ENCODE measurements around the gene GPC5. TPM values are rescaled to one million over a fixed set of nuclear protein-coding genes. Genes with fewer than 3 reads are reported as not detected.

Gene GPC5
- total and polyA plus RNA-seq, 2 of the 8 experiments (the other 6 are each of a cell fraction or from before 2014, with no cell fraction given): 0.20 to 0.39 TPM

GRCh38 chr13:91702411-91702810 lies 304.0 kb downstream of the GPC5 start:
- Histone ChIP-seq H3K27ac (ENCODE audit: low read depth, low read length) (no peak overlapping the region), H4K5ac (ENCODE audit: insufficient read length, low read depth, low read length) (no peak overlapping the region), H3K4me3 (ENCODE audit: extremely low read depth in 1 of 4, insufficient read depth in 2 of 4, low read depth in 3 of 4, low read length in 4 of 4) (no peak overlapping the region), H2BK12ac (ENCODE audit: low read depth, low read length) (no peak overlapping the region), H3K9me3 (ENCODE audit: insufficient read depth in 2 of 2, low read depth in 1 of 2, low read length in 1 of 2) (no peaks in the 10 kb centered on the region), H3K36me3 (ENCODE audit: control insufficient read depth in 2 of 4, insufficient read depth in 4 of 4, low read length in 3 of 4) (no peaks in the 10 kb centered on the region), H3K4ac (replicated peaks; ENCODE audit: insufficient read length, low read depth, low read length) (no peak overlapping the region), H3K4me2 (ENCODE audit: insufficient read depth in 1 of 2, low read depth in 2 of 2, low read length in 2 of 2) (no peak overlapping the region), H4K20me1 (replicated peaks in 1 of 2; ENCODE audit: control insufficient read depth in 1 of 2, insufficient read depth in 2 of 2, low read length in 2 of 2) (no peaks in the 10 kb centered on the region), H3K9ac (replicated peaks in 1 of 4; ENCODE audit: extremely low read depth in 1 of 4, low read depth in 3 of 4, low read length in 3 of 4) (no peak overlapping the region), H2BK20ac (ENCODE audit: low read length) (no peak overlapping the region), H4K8ac (ENCODE audit: extremely low read depth, insufficient read depth, low read length) (no peak overlapping the region), H3K79me2 (ENCODE audit: control insufficient read depth in 1 of 2, insufficient read depth in 2 of 2, low read length in 2 of 2) (no peaks in the 10 kb centered on the region), H3K18ac (ENCODE audit: extremely low read depth, low read length) (no peak overlapping the region), H3K23me2 (ENCODE audit: low read depth, low read length) (no peaks in the 10 kb centered on the region; the same call in 1 of the 2 replicates), H3K79me1 (ENCODE audit: low read depth, low read length) (no peaks in the 10 kb centered on the region), H2AK5ac (ENCODE audit: low read depth, low read length) (no peak overlapping the region), H2BK5ac (ENCODE audit: low read depth, low read length) (no peak overlapping the region), H3K4me1 (replicated peaks in 1 of 4; ENCODE audit: control insufficient read depth in 3 of 4, insufficient read depth in 4 of 4, low read length in 3 of 4) (no peaks in the 10 kb centered on the region), H2AFZ (ENCODE audit: low read length) (no peak overlapping the region), H4K91ac (replicated peaks; ENCODE audit: insufficient read length, low read length) (no peak overlapping the region), H2BK15ac (ENCODE audit: low read length) (no peak overlapping the region), H3K27me3 (replicated peaks in 1 of 4; ENCODE audit: control insufficient read depth in 3 of 4, extremely low read depth in 1 of 4, insufficient read depth in 3 of 4, low read length in 3 of 4) (no peaks in the 10 kb centered on the region), H3K14ac (ENCODE audit: insufficient read length) (no peak overlapping the region), H3K23ac (ENCODE audit: insufficient read length) (no peak overlapping the region), H3K56ac (replicated peaks; ENCODE audit: insufficient read length, low read depth, low read length) (no peak overlapping the region), H2BK120ac (replicated peaks; ENCODE audit: low read depth, low read length) (no peak overlapping the region)
- DNase-seq (ENCODE audit: low read depth in 1 of 2, low spot score in 2 of 2) (no peak), FAIRE-seq (no peak)
- 44% methylated on average over 1 of the region's 1 CpG; no CpG with 5 or more reads in 1 of the 2 experiments for whole genome bisulfite sequencing, 2 experiments (ENCODE audit: extremely low coverage in 1 of 2, insufficient coverage in 1 of 2, insufficient read length in 1 of 2, insufficient replicate concordance in 2 of 2, low coverage in 1 of 2, low lambda C conversion rate in 2 of 2, missing lambda C conversion rate in 1 of 2)
- POLR2A ChIA-PET (ENCODE audit: partially characterized antibody): no interaction called here
- TF ChIP-seq NRF1 (IDR thresholded peaks at IDR 0.05; ENCODE audit: low read depth, low read length): no peak
- no peak for TF ChIP-seq FOSL1 (IDR thresholded peaks at IDR 0.05; ENCODE audit: insufficient read depth, low read depth, low read length)
- TF ChIP-seq RNF2 (IDR thresholded peaks at IDR 0.05; ENCODE audit: borderline replicate concordance, low read depth, low read length, missing control alignments, poor library complexity, severe bottlenecking): no peak
- no peak for TF ChIP-seq HDAC6 (IDR thresholded peaks at IDR 0.05; ENCODE audit: low read depth, low read length)
- no peak for TF ChIP-seq BRCA1 (IDR thresholded peaks at IDR 0.05; ENCODE audit: low read depth, low read length)
- no peak for TF ChIP-seq USF2 (IDR thresholded peaks at IDR 0.05; ENCODE audit: low read length)
- no peak for TF ChIP-seq SAP30 (IDR thresholded peaks at IDR 0.05; ENCODE audit: insufficient read depth, insufficient replicate concordance, low read length)
- TF ChIP-seq SIN3A (conservative IDR thresholded peaks at IDR 0.05 in 1 of 2, IDR thresholded peaks at IDR 0.05 in 1 of 2; ENCODE audit: low read depth in 1 of 2, low read length in 2 of 2): no peak
- no peak for TF ChIP-seq PHF8 (conservative IDR thresholded peaks at IDR 0.05; ENCODE audit: low read depth, low read length)
- TF ChIP-seq CEBPB (IDR thresholded peaks at IDR 0.05; ENCODE audit: low read depth, low read length): no peak
- no peak for TF ChIP-seq CBX8 (IDR thresholded peaks at IDR 0.05; ENCODE audit: borderline replicate concordance, low read depth, low read length)
- CTCF ChIA-PET (ENCODE audit: partially characterized antibody): no interaction called here

Data from H1 (cell line).